SK-N-SH treated with all-trans-retinoic acid at 6 μM for 48 hours (cell line): ENCODE results near the gene DNAH8.

Experiments
- ATAC-seq: fragments of 200-7000 bp; cut with Tn5 transposase; 3 replicates; pipeline ENCODE4 v1.9.1; 2020; ENCODE audit warnings: mild to moderate bottlenecking, moderate library complexity
- ARNTL ChIP-seq: fragments of 450-650 bp; formaldehyde crosslinking; IDR thresholded peaks from 2 replicates; pipeline ENCODE4 v1.5.0; 2020; ENCODE audit warnings: low read depth, mild to moderate bottlenecking, moderate library complexity, borderline replicate concordance
- BACH2 ChIP-seq: fragments of 250-450 bp; sonication (Bioruptor Pico); IDR thresholded peaks from 2 replicates; pipeline ENCODE4 v1.9.0; 2021; ENCODE audit warnings: mild to moderate bottlenecking, borderline replicate concordance
- CREB5 ChIP-seq: fragments of 250-450 bp; sonication (Bioruptor Pico); IDR thresholded peaks from 2 replicates; pipeline ENCODE4 v1.5.1; 2020; ENCODE audit warnings: low read depth, mild to moderate bottlenecking, moderate library complexity
- CSDC2 ChIP-seq: fragments of 250-450 bp; sonication (Bioruptor Pico); IDR thresholded peaks from 2 replicates; pipeline ENCODE4 v1.5.0; 2020; ENCODE audit warnings: mild to moderate bottlenecking, moderate library complexity
- ESRRG ChIP-seq: fragments of 250-450 bp; sonication (Bioruptor Pico); IDR thresholded peaks from 2 replicates; pipeline ENCODE4 v1.6.1; 2021; ENCODE audit warnings: mild to moderate bottlenecking
- GLIS3 ChIP-seq: fragments of 250-450 bp; sonication (Bioruptor Pico); IDR thresholded peaks from 2 replicates; pipeline ENCODE4 v1.5.0; 2020; ENCODE audit warnings: mild to moderate bottlenecking, moderate library complexity
- ISL1 ChIP-seq: fragments of 250-450 bp; sonication (Bioruptor Pico); IDR thresholded peaks from 2 replicates; pipeline ENCODE4 v2.1.2; 2022; ENCODE audit warnings: mild to moderate bottlenecking, moderate library complexity
- OSR1 ChIP-seq: fragments of 250-450 bp; sonication (Bioruptor Pico); IDR thresholded peaks from 2 replicates; pipeline ENCODE4 v1.8.0; 2022; ENCODE audit warnings: moderate library complexity, mild to moderate bottlenecking, inconsistent platforms
- PATZ1 ChIP-seq: fragments of 250-450 bp; sonication (Bioruptor Pico); IDR thresholded peaks from 2 replicates; pipeline ENCODE4 v1.8.0; 2020; ENCODE audit warnings: mild to moderate bottlenecking, moderate library complexity, borderline replicate concordance
- PPARA ChIP-seq: fragments of 250-450 bp; sonication (Bioruptor Pico); IDR thresholded peaks from 2 replicates; pipeline ENCODE4 v1.5.0; 2020; ENCODE audit warnings: mild to moderate bottlenecking, borderline replicate concordance
- RARB ChIP-seq: fragments of 250-450 bp; sonication (Bioruptor Pico); IDR thresholded peaks from 2 replicates; pipeline ENCODE4 v1.8.0; 2021; ENCODE audit warnings: mild to moderate bottlenecking, moderate library complexity
- SNAI2 ChIP-seq: fragments of 250-450 bp; sonication (Bioruptor Pico); IDR thresholded peaks from 2 replicates; pipeline ENCODE4 v1.5.0; 2020; ENCODE audit warnings: mild to moderate bottlenecking, moderate library complexity
- TCF4 ChIP-seq: fragments of 250-450 bp; sonication (Bioruptor Pico); IDR thresholded peaks from 2 replicates; pipeline ENCODE4 v1.8.0; 2021; ENCODE audit warnings: mild to moderate bottlenecking, moderate library complexity, borderline replicate concordance
- TOX ChIP-seq: fragments of 250-450 bp; sonication (Bioruptor Pico); IDR thresholded peaks from 2 replicates; pipeline ENCODE4 v1.8.0; 2021; ENCODE audit warnings: mild to moderate bottlenecking, moderate library complexity, borderline replicate concordance
- TSHZ2 ChIP-seq: fragments of 250-450 bp; sonication (Bioruptor Pico); IDR thresholded peaks from 2 replicates; pipeline ENCODE4 v1.5.0; 2020; ENCODE audit warnings: mild to moderate bottlenecking, moderate library complexity
- ZC3H10 ChIP-seq: fragments of 250-450 bp; sonication (Bioruptor Pico); IDR thresholded peaks from 2 replicates; pipeline ENCODE4 v1.5.1; 2021; ENCODE audit warnings: mild to moderate bottlenecking, moderate library complexity
- ZFP30 ChIP-seq: fragments of 450-650 bp; formaldehyde crosslinking; IDR thresholded peaks from 2 replicates; pipeline ENCODE4 v1.5.0; 2022; ENCODE audit warnings: mild to moderate bottlenecking, moderate library complexity
- ZNF565 ChIP-seq: fragments of 450-650 bp; formaldehyde crosslinking; conservative IDR thresholded peaks from 2 replicates; pipeline ENCODE4 v1.5.0; 2020; ENCODE audit warnings: low read depth, mild to moderate bottlenecking, moderate library complexity
- ZNF70 ChIP-seq: fragments of 450-650 bp; formaldehyde crosslinking; IDR thresholded peaks from 2 replicates; pipeline ENCODE4 v1.5.0; 2020; ENCODE audit warnings: mild to moderate bottlenecking, moderate library complexity
- ZNF8 ChIP-seq: fragments of 450-650 bp; formaldehyde crosslinking; IDR thresholded peaks from 2 replicates; pipeline ENCODE4 v1.5.0; 2020; ENCODE audit warnings: mild to moderate bottlenecking, moderate library complexity
- TF ChIP-seq, protein P1 (sequence below): fragments of 250-450 bp; sonication (Bioruptor Pico); IDR thresholded peaks from 2 replicates; pipeline ENCODE4 v1.5.1; 2021; ENCODE audit warnings: mild to moderate bottlenecking, moderate library complexity
- TF ChIP-seq, protein P2 (sequence below): fragments of 250-450 bp; sonication (Bioruptor Pico); IDR thresholded peaks from 2 replicates; pipeline ENCODE4 v1.8.0; 2021; ENCODE audit warnings: low read depth, mild to moderate bottlenecking, moderate library complexity, borderline replicate concordance

The DNAH8 gene

DNA sequence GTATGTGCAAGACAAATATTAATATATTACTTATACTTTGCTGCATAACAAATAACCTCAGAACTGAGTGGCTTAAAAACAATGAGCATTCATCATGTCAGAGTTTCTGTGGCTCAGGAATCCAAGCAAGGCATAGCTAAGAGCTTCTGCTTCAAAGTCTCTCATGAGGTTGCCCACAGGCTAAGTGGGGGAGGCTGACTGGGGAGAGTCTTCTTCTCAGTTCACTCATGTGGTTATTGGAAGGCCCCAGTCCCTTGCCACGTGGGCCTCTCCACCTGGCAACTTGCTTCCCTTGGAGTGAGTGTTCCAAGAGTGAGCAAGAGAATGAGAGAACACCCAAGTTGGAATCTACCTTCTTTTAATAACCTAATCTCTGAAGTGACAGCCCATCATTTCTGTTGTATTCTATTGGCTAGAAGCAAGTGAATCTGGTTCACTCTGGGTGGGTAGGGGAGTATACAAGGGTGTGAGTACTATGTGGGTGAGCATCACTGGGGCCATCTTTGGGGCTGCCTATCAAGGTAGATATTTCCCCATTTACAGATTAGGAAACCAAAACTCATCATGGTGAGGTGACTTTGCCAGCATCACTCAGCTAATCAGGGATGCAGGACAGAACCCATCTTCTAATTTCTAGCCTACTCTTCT is 36.0 kb downstream of the DNAH8 start:
- no peak for ATAC-seq
- TF ChIP-seq BACH2 (CRISPR knock-in tag) = no peak
- no peak for TF ChIP-seq CREB5
- TF ChIP-seq SNAI2 (CRISPR knock-in tag) = no peak
- no peak for TF ChIP-seq RARB (CRISPR knock-in tag)
- no peak for TF ChIP-seq ZFP30 (CRISPR knock-in tag)
- TF ChIP-seq, protein P1, sequence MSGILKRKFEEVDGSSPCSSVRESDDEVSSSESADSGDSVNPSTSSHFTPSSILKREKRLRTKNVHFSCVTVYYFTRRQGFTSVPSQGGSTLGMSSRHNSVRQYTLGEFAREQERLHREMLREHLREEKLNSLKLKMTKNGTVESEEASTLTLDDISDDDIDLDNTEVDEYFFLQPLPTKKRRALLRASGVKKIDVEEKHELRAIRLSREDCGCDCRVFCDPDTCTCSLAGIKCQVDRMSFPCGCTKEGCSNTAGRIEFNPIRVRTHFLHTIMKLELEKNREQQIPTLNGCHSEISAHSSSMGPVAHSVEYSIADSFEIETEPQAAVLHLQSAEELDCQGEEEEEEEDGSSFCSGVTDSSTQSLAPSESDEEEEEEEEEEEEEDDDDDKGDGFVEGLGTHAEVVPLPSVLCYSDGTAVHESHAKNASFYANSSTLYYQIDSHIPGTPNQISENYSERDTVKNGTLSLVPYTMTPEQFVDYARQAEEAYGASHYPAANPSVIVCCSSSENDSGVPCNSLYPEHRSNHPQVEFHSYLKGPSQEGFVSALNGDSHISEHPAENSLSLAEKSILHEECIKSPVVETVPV (CRISPR knock-in tag) = no peak
- no peak for TF ChIP-seq ZNF70 (CRISPR knock-in tag)
- no peak for TF ChIP-seq ZNF8
- no peak for TF ChIP-seq GLIS3 (CRISPR knock-in tag)
- TF ChIP-seq ARNTL (CRISPR knock-in tag) = no peak
- no peak for TF ChIP-seq PPARA (CRISPR knock-in tag)
- no peak for TF ChIP-seq TSHZ2 (CRISPR knock-in tag)
- TF ChIP-seq PATZ1 = no peak
- no peak for TF ChIP-seq ZNF565 (CRISPR knock-in tag)

DNA sequence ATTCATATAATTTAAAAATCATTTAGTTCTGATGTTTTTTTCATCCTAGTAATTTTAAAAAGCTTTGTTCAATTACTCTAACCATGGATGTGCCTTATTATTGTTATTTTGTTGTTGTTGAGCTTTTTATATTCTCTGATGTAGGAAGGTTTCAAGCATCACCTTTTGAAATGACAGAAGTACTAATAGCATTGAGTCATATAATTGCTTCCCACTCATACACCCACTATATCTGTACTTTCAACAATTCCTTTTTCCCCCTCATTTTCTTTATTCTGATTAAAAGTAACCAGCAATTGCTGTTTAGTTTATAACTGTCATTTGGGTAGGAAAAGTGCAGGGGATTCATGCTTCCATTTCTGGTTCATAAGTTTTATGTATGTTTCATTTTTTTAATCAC is 38.6 kb downstream of the DNAH8 start:
- ATAC-seq = no peak
- no peak for TF ChIP-seq CREB5
- TF ChIP-seq, all 23 proteins: peak for 0

GRCh38 chr6:38755207-38755606 is 40.1 kb downstream of the DNAH8 start:
- no peak for TF ChIP-seq ESRRG (CRISPR knock-in tag)
- no peak for TF ChIP-seq CSDC2 (CRISPR knock-in tag)
- TF ChIP-seq TCF4 (CRISPR knock-in tag) = no peak
- no peak for TF ChIP-seq RARB (CRISPR knock-in tag)
- no peak for TF ChIP-seq SNAI2 (CRISPR knock-in tag)
- TF ChIP-seq ZC3H10 (CRISPR knock-in tag) = no peak
- no peak for TF ChIP-seq CREB5
- TF ChIP-seq OSR1 = no peak
- TF ChIP-seq, protein P1 (CRISPR knock-in tag) = no peak
- TF ChIP-seq ZNF565 (CRISPR knock-in tag) = no peak
- TF ChIP-seq, protein P2, sequence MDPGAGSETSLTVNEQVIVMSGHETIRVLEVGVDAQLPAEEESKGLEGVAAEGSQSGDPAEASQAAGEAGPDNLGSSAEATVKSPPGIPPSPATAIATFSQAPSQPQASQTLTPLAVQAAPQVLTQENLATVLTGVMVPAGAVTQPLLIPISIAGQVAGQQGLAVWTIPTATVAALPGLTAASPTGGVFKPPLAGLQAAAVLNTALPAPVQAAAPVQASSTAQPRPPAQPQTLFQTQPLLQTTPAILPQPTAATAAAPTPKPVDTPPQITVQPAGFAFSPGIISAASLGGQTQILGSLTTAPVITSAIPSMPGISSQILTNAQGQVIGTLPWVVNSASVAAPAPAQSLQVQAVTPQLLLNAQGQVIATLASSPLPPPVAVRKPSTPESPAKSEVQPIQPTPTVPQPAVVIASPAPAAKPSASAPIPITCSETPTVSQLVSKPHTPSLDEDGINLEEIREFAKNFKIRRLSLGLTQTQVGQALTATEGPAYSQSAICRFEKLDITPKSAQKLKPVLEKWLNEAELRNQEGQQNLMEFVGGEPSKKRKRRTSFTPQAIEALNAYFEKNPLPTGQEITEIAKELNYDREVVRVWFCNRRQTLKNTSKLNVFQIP (CRISPR knock-in tag) = no peak
- TF ChIP-seq ARNTL (CRISPR knock-in tag) = no peak
- TF ChIP-seq GLIS3 (CRISPR knock-in tag) = no peak
- TF ChIP-seq BACH2 (CRISPR knock-in tag) = no peak
- TF ChIP-seq ZNF70 (CRISPR knock-in tag) = no peak
- no peak for TF ChIP-seq TOX (CRISPR knock-in tag)
- no peak for TF ChIP-seq PPARA (CRISPR knock-in tag)
- no peak for TF ChIP-seq ZFP30 (CRISPR knock-in tag)
- TF ChIP-seq ISL1 (CRISPR knock-in tag) = no peak
- ATAC-seq = no peak
